ENCODE data around the gene OBSL1.

OBSL1 gene

GRCh38 chr2:219509780-219510511 is 61.4 kb downstream of the OBSL1 start:
- TF ChIP-seq, protein P1, sequence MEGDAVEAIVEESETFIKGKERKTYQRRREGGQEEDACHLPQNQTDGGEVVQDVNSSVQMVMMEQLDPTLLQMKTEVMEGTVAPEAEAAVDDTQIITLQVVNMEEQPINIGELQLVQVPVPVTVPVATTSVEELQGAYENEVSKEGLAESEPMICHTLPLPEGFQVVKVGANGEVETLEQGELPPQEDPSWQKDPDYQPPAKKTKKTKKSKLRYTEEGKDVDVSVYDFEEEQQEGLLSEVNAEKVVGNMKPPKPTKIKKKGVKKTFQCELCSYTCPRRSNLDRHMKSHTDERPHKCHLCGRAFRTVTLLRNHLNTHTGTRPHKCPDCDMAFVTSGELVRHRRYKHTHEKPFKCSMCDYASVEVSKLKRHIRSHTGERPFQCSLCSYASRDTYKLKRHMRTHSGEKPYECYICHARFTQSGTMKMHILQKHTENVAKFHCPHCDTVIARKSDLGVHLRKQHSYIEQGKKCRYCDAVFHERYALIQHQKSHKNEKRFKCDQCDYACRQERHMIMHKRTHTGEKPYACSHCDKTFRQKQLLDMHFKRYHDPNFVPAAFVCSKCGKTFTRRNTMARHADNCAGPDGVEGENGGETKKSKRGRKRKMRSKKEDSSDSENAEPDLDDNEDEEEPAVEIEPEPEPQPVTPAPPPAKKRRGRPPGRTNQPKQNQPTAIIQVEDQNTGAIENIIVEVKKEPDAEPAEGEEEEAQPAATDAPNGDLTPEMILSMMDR (IDR thresholded peaks at IDR 0.05) = peak; percentile 49
- Mint-ChIP-seq H3K27me3 (ENCODE audit: low read depth, poor library complexity) (peaks cover 50% of the 10 kb centered on the region), H3K27ac (no peak overlapping the region), H3K36me3 (ENCODE audit: low read depth) (peaks cover 5% of the 10 kb centered on the region), H3K4me3 (peak overlapping the region; percentile 78), H3K4me1 (peaks cover 63% of the 10 kb centered on the region), H3K9me3 (no peaks in the 10 kb centered on the region)
- peak; percentile 78 for DNase-seq

GRCh38 chr2:219508971-219509779 is 62.2 kb downstream of the OBSL1 start:
- no peak for DNase-seq
- TF ChIP-seq, protein P1 (IDR thresholded peaks at IDR 0.05) = no peak
- Mint-ChIP-seq H3K27me3 (ENCODE audit: low read depth, poor library complexity) (peaks cover 50% of the 10 kb centered on the region), H3K4me3 (peak overlapping the region; percentile 78), H3K9me3 (no peaks in the 10 kb centered on the region), H3K27ac (no peak overlapping the region), H3K4me1 (peaks cover 61% of the 10 kb centered on the region), H3K36me3 (ENCODE audit: low read depth) (peaks cover 5% of the 10 kb centered on the region)

DNA sequence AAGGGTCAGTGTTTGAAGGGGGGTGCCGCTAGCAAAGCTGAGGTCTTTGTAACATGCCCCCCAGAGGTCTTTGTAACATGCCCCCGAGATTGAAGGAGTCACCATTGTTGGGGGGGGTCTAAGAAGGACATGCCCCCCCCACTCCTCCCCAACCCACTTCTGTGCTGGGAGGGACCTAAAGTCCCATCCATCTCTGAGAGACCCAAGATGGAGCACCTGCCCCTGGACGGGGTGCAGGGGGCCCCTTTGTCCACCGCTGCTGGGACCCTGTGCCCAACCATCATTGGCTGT is 63.0 kb downstream of the OBSL1 start:
- peaks cover 53% of the 10 kb centered on the region for H3K4me1 Mint-ChIP-seq
- no peak overlapping the region for H3K4me3 Mint-ChIP-seq
- peaks cover 5% of the 10 kb centered on the region for H3K36me3 Mint-ChIP-seq (ENCODE audit: low read depth)
- H3K27me3 Mint-ChIP-seq (ENCODE audit: low read depth, poor library complexity) = peaks cover 46% of the 10 kb centered on the region
- DNase-seq = no peak
- TF ChIP-seq, protein P1 (IDR thresholded peaks at IDR 0.05) = no peak
- H3K27ac Mint-ChIP-seq = no peak overlapping the region
- H3K9me3 Mint-ChIP-seq = no peaks in the 10 kb centered on the region

GRCh38 chr2:219507581-219508443 is 63.5 kb downstream of the OBSL1 start:
- Mint-ChIP-seq H3K4me3 (no peak overlapping the region), H3K4me1 (peaks cover 49% of the 10 kb centered on the region), H3K36me3 (ENCODE audit: low read depth) (peaks cover 5% of the 10 kb centered on the region), H3K9me3 (no peaks in the 10 kb centered on the region), H3K27me3 (ENCODE audit: low read depth, poor library complexity) (peaks cover 43% of the 10 kb centered on the region), H3K27ac (no peak overlapping the region)
- no peak for DNase-seq
- TF ChIP-seq, protein P1 (IDR thresholded peaks at IDR 0.05) = no peak

GRCh38 chr2:219506802-219507526 is 64.4 kb downstream of the OBSL1 start:
- no peak overlapping the region for H3K4me3 Mint-ChIP-seq
- no peak for DNase-seq
- H3K27me3 Mint-ChIP-seq (ENCODE audit: low read depth, poor library complexity) = peaks cover 38% of the 10 kb centered on the region
- peaks cover 5% of the 10 kb centered on the region for H3K36me3 Mint-ChIP-seq (ENCODE audit: low read depth)
- TF ChIP-seq, protein P1 (IDR thresholded peaks at IDR 0.05) = no peak
- no peaks in the 10 kb centered on the region for H3K9me3 Mint-ChIP-seq
- peaks cover 52% of the 10 kb centered on the region for H3K4me1 Mint-ChIP-seq
- no peak overlapping the region for H3K27ac Mint-ChIP-seq

Data from nephron progenitor cell (in vitro differentiated cells).